NB4 (cell line): ENCODE data around the gene C19orf85.
A peak's percentile ranks its signal among the peaks of the same experiment; 100 is the strongest.

ENCODE experiments used
- DNase-seq: peaks from one replicate; pipeline ENCODE4 v3.0.0; 2010; ENCODE audit warnings: low read depth
- H3K4me3 ChIP-seq: one replicate; pipeline ENCODE4 v1.5.1; 2011; ENCODE audit warnings: mild to moderate bottlenecking, low read depth, low read length, moderate library complexity
- CTCF ChIP-seq: IDR thresholded peaks from one replicate; pipeline ENCODE4 v1.5.1; 2012; ENCODE audit warnings: low read depth, low read length
- MAX ChIP-seq: IDR thresholded peaks from 2 replicates; pipeline ENCODE4 v1.6.1; 2011; ENCODE audit warnings: low read depth, low read length
- MYC ChIP-seq: IDR thresholded peaks from 2 replicates; pipeline ENCODE4 v1.6.1; 2011; ENCODE audit warnings: low read depth, low read length
- POLR2A ChIP-seq: IDR thresholded peaks from 2 replicates; pipeline ENCODE4 v1.6.1; 2011; ENCODE audit warnings: mild to moderate bottlenecking; ENCODE audit not compliant: insufficient read length; ENCODE audit errors: extremely low read depth

The C19orf85 gene

GRCh38 chr19:55491546-55492360 lies 27.2 kb upstream of the C19orf85 start:
- H3K4me3 ChIP-seq = no peak overlapping the region
- no peak for TF ChIP-seq POLR2A
- no peak for DNase-seq

- no peak overlapping the region for H3K4me3 ChIP-seq
- TF ChIP-seq POLR2A (no peak), CTCF (no peak), MYC (no peak), MAX (no peak)
- DNase-seq = no peak
These were observed 26.2 kb upstream of the C19orf85 start for GRCh38 chr19:55490478-55491432.

GRCh38 chr19:55489711-55490477 lies 25.3 kb upstream of the C19orf85 start:
- H3K4me3 ChIP-seq = no peak overlapping the region
- TF ChIP-seq MAX = no peak
- TF ChIP-seq POLR2A = no peak
- no peak for TF ChIP-seq CTCF
- no peak for DNase-seq

GRCh38 chr19:55488986-55489710 lies 24.6 kb upstream of the C19orf85 start:
- DNase-seq = no peak
- TF ChIP-seq MAX = no peak
- TF ChIP-seq POLR2A = no peak
- TF ChIP-seq MYC = no peak
- no peak for TF ChIP-seq CTCF
- no peak overlapping the region for H3K4me3 ChIP-seq

- DNase-seq = peak; percentile 25
- no peak for TF ChIP-seq MYC
- no peak within 1 kb of the TSS for H3K4me3 ChIP-seq
These were observed 23.6 kb upstream of the C19orf85 start, which contains the start of gene SSC5D for GRCh38 chr19:55487924-55488687. Gene SSC5D (plus strand): TSS chr19:55488436. CDS start chr19:55488590, 154 bp downstream.
